SK-MEL-5 (cell line): ENCODE results near the gene RSPH1. TPM values are rescaled to one million over a fixed set of nuclear protein-coding genes. Genes with fewer than 3 reads are reported as not detected.

Experiments
- DNase-seq: peaks from one replicate; pipeline ENCODE4 v3.0.0-alpha.2; 2016; ENCODE audit warnings: low read depth, low spot score
- in situ Hi-C: cut with HindIII; loops from 2 replicates; pipeline ENCODE4 v1.10.0; 2016; ENCODE audit warnings: low sequenced_read_pairs, high pct_unique_total_duplicates, low pct_unique_long_range_greater_than_20kb
- total RNA-seq: library from RNA; depleted of rRNA; stranded (reverse); fragments of >200 nt; shearing (Covaris generic); gene quantifications from 2 replicates; pipeline ENCODE4 v1.2.3, GENCODE V29; 2014; rRNA removed

Gene RSPH1
- total RNA-seq, 1 experiment from 2014 or later = 0.11 TPM

GRCh38 chr21:42432695-42433094 lies 63.3 kb downstream of the RSPH1 start:
- in situ Hi-C loops = no loop called here
- DNase-seq = no peak

- in situ Hi-C loops = no loop called here
- DNase-seq = no peak
These were observed 64.8 kb downstream of the RSPH1 start for GRCh38 chr21:42431196-42431595.

GRCh38 chr21:42430521-42430920 lies 65.5 kb downstream of the RSPH1 start:
- DNase-seq = no peak
- in situ Hi-C loops = no loop called here

DNA sequence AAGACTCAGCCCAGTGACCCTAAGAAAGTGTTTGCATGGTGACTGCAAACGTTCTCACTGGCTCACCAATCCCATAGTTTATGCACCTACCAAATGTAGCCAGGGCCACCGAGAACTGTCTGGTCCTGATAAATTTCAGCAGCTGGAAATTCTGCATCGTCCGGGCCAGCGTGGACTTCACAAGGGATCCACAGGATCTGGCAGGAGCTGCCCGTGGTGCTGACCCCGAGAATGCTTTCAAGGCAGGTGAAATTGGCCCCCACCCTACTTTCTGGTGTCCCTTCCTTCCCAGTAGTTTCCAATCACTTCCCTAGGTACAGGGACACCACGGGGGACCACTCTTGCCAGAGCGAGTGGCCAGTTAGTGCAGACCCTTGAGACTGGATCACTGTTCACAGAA lies 66.2 kb downstream of the RSPH1 start:
- no peak for DNase-seq
- in situ Hi-C loops = no loop called here

DNA sequence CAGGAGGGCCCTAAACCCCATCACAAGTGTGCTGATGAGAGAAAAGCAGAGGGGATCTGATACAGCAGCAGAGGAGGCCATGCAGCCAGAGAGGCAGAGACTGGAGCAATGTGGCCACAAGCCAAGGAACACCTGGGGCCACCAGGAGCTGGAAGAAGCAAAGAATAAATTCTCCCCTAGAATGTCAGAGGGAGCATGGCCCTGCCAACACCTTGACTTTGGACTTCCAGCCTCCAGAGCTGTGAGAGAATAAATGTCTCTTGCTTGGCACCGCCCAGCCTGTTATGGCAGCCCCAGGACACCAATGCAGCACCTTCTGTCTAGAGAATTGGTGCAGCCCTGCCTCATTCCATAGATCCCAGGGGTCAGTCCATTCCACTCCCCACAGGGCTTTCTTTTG lies 67.0 kb downstream of the RSPH1 start:
- in situ Hi-C loops = no loop called here
- no peak for DNase-seq

- in situ Hi-C loops = no loop called here
- no peak for DNase-seq
These were observed 68.1 kb downstream of the RSPH1 start for GRCh38 chr21:42427809-42428419.

DNA sequence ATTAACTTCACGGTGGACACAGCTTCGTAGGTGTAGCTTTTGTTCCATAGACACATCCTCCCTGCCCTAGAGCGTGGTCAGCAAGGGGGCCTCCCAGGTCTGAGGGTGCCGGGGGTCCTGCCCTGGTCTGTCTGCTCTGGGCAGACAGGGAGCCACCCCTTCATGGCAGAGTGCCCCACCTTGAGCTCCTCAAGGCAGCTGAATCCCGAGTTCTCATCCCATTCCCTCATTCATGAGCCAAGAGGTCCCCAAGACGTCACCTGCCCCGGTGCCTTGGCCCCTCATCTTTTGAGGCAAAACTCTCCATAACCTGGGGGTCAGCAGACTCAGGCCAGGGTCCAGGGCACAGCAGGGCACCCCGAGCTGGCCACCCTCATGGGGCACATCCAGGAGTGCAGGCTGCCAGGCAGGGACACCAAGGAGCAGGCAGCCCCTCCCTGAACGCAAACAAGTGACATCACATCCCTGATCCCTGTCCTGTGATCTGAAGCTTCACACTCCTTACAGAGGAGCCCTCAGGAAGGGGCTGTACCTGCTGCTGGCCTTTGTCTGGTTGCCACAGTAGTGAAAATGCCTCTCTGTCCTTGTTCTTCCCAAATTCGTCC lies 69.0 kb downstream of the RSPH1 start:
- in situ Hi-C loops = no loop called here
- no peak for DNase-seq

DNA sequence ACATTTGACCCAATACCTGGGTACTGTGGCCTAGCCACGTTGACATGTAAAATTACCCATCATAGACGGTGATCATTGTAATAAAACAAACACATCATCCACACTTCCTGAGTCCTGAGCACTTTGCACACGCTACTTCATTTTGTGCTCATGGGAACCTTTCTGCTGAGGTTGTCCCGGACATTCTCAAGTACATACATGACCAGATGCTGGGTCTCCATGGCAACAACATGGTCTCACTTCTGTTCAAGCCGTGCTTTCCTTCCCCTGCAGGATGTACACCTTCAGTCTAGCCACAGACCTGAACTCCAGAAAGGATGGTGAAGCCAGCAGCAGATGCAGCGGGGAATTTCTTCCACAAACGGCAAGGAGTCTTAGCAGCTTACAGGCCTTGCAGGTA lies 69.6 kb downstream of the RSPH1 start:
- no peak for DNase-seq
- in situ Hi-C loops = no loop called here

DNA sequence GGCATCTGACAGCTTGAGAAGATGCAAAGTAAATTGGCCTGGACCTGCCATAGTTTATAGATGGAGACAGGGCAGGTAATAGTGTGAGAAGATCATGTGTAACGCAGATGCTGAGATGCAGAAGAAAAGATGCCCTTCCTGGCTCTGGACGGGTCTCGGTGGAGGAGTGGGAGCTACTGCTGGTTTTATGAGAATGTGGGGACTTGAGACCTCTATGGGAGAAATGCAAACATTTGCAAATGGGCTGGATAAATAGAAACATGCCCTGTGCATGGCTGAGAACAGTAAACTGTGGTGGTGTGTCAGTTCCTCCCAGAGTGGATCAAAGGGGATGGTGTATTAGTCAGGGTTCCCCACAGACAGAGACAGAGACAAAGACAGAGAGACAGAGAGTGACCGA lies 70.4 kb downstream of the RSPH1 start:
- DNase-seq = no peak
- in situ Hi-C loops = no loop called here

DNA sequence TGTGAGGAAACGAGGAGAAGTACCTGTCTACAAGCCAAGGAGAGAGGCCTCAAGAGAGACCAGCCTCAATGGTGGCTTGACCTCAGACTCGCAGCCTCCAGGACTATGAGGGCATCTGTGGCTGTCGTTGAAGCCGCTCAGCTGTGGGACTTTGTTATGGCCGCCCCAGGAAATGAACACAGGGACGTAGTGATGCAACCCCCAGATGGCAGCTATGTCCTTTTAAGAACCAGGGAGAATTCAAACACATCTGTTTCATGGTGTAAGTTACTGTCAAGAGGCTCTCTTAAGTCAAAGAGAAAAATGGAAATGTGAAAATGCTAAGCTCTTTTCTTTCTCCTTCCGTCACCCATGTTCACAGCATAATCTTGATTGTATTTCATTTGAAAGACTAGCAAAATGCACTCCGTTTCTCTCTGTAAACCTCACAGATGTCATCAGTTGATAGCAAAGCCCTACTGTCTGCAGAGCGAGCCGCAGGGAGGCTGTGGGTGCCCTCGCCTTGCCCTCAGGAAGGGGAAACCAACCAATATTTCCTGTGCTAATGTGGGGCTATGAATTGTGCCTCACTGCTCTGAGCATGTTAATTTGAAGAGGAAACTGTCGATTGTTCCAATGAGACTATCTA lies 71.0 kb downstream of the RSPH1 start:
- in situ Hi-C loops = no loop called here
- no peak for DNase-seq

DNA sequence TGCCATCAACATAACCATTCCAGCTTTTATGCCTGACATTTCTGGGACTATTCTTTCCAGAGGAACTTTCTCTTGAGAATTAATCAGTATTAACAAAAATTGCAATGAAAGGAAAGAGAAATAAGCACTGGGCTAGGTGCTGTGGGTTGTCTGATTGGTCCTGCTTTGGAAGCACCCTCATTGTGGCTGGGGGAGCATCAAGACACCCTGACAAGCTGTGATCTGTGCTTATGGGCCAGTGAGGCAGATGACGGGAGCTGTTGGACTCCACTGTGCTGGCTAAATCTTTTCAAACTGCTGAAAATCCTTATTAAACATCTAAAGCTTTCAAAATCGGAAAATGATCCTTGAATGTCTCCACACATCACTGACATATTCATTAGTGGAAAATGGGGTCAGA lies 72.3 kb downstream of the RSPH1 start:
- in situ Hi-C loops = no loop called here
- no peak for DNase-seq

GRCh38 chr21:42423197-42423675 lies 72.8 kb downstream of the RSPH1 start:
- in situ Hi-C loops = no loop called here
- DNase-seq = no peak

Other genes starting within 250 kb of the RSPH1 start
- 0.13 and 0.16 TPM in 2 replicates for gene TFF3, start 180.8 kb downstream of the RSPH1 start, total RNA-seq
- not detected in 2 replicates for gene TFF2, start 145.2 kb downstream of the RSPH1 start, total RNA-seq
- gene TFF1, start 129.7 kb downstream of the RSPH1 start, total RNA-seq = not detected in 2 replicates
- 0.34 TPM in 1 of 2 replicates, not detected in the other for gene TMPRSS3, start 100.2 kb downstream of the RSPH1 start, total RNA-seq
- not detected in 2 replicates for gene UBASH3A, start 92.3 kb downstream of the RSPH1 start, total RNA-seq
- 4.3 and 7.2 TPM in 2 replicates for gene SLC37A1, start 17.6 kb upstream of the RSPH1 start, total RNA-seq
- 2.9 and 3.1 TPM in 2 replicates for gene PDE9A, start 157.4 kb upstream of the RSPH1 start, total RNA-seq